ENCODE results near the gene TTLL1.

TTLL1 gene

DNA sequence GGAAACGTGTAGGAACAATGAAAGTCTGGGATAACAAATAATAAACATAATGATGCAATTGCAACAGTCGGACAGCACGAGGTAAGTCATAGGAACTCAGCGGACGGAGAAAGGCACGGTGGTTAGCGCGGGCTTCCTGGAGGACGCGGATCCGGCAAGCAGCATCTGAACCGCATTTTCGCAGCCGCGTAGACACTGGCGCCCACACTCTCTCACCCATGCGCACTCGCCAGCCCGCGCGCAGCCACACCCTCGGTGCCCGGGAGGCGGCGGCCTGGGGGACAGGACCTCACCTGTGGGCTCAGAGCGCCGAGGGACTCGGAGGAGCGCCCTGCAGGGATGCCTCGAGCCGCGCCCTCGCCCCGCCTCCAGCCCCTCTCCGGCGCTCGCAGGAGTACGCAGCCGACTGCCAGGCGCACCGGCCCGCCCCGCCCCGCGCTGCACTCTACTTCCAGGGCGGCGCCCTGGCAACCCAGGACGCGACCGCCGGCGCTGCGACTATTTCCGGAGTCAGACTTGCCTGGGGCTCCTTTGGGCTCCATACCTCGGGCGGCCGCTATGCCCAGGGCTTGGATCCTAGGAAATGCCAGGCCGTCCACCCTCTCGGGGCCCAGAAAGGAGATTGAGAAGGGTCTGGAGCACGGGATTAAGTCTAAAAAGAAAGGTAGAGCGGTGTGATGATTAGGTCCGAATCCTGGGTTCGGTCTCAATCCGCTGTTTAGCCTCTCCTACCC is at the start of gene TTLL1:
Gene TTLL1, minus strand, starts transcription at position 408 of the 734 bp plus-strand sequence. CDS start 13,805 bp downstream, outside the sequence.
- DNase-seq, result peak; percentile 71

DNA sequence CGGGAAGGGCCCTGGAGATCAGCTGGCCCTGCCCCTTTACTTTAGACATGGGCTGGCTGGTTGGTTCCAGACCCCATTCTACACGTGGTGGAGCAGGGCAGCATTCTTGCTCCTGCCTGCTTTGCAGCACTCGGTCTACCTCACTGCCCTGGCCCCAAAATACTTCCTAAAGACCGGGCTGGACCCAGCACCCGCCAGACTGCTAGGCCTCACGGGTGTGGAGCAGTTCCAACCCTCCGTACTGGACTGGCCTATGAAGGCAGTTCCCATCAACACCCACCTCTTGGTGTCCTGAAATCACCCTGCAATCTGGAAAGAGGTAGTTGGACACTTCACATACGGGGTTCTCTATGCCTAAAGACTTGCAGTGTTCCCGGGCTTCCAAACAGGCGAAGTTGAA is 47.6 kb upstream of the TTLL1 start:
- DNase-seq, result no peak

DNA sequence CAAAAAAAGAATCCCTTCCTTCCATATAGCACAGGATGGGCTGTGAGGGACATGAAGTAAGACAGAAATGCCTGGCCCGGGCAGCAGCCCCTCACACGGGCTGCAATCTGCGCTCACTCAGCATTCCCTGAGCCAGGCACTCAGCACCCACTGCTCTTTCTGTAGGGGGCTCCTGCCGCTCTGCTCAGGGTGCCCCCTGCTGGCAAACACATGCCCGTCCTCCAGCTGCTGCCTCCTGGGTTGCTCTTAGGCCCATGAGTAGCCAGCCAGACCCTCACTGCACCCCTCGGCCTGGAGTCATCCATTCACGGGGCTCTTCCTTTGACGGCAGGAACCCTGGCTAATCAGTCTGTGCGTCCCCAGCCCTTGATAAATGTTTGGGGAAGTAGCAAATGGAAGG is 47.1 kb upstream of the TTLL1 start:
- no peak for DNase-seq

DNA sequence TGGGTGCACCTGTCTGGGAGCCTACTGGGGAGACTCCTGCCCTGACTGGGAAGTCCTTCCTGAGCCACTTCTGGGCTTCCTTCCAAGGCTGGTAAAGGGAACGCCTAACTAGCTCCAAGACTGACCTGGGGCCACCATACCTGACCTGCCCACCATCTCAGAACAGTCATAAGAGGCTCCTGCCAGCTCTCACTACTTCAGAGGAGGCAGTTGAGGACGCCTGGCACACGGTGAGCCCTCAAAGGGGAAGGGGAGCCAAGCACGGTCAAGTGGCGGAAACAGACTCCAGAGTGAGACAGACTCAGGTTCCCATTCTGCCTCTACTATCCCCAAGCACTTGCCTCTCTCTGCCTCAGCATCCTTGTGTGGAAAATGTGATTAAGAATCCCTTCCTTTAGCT is 46.4 kb upstream of the TTLL1 start:
- no peak for DNase-seq

DNA sequence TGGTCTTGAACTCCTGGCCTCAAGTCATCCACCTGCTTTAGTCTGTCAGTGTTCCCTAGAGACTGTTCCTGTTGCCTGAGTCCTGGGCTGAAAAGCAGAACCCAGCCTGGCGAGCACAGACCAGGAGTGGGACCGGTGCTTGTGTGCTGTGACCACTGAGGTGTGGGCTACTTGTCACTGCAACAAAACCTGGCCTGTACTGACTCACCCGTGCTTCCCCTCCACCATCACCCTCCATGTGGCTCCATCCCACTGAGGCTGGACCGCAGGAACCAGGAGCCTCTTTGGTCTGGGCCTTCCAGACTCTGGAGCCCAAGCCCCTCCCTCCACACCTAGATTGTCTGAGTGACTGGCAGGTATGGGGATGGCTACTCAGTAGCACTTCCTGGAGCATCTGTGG is 45.4 kb upstream of the TTLL1 start:
- DNase-seq, result no peak

DNA sequence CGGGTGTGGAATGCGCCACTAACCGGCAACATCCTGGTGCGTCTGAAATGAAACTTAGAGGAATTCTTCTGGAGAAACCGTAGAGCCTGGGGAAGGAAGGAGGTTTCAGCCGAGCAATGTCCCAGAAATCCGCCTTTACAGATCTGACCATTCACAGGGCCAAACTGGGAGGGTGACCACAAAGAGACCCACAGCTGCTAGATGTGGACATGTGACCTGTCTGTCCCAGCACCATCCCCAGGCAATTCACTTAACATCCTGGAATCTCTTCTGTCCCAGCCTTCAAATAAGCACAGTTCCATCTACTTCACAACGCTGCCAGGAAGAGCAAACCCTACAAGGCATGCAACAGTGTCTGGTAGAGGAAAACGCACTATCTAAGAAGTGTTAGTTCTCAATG is 44.2 kb upstream of the TTLL1 start:
- no peak for DNase-seq

DNA sequence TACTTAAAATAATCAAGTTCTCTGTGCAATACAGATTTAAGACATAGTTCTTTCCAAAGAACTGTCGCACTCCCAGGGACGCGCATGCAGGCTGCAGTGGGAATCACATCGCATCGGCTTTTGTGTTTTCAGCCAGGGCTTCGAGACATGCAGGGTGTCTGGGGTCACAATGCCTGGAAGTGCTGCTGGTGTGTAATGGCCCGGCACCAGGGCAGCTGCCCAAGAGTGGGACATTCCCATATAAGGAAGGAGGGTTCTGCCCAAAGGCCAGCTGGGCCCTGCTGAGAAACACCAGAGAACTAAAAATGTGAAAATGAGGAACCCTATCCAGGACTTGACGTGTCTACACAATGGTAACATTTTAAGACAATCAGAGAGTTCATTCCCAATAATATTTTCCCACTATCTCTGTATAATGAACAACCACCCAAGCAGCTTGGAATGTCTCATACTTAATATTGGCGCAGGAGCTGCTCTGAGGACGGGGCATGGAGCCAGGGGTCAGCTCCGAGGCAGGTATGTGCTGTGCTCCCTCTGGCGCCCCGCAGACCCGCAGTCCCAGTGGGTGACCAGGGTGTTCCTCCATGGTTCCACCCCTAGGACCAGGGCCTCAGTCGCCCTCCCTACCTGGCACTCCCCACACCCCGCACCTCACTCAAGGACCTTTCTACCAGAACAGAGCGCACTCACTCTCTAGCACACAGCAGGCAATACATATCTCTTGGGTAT is 42.7 kb upstream of the TTLL1 start:
- DNase-seq, result no peak

DNA sequence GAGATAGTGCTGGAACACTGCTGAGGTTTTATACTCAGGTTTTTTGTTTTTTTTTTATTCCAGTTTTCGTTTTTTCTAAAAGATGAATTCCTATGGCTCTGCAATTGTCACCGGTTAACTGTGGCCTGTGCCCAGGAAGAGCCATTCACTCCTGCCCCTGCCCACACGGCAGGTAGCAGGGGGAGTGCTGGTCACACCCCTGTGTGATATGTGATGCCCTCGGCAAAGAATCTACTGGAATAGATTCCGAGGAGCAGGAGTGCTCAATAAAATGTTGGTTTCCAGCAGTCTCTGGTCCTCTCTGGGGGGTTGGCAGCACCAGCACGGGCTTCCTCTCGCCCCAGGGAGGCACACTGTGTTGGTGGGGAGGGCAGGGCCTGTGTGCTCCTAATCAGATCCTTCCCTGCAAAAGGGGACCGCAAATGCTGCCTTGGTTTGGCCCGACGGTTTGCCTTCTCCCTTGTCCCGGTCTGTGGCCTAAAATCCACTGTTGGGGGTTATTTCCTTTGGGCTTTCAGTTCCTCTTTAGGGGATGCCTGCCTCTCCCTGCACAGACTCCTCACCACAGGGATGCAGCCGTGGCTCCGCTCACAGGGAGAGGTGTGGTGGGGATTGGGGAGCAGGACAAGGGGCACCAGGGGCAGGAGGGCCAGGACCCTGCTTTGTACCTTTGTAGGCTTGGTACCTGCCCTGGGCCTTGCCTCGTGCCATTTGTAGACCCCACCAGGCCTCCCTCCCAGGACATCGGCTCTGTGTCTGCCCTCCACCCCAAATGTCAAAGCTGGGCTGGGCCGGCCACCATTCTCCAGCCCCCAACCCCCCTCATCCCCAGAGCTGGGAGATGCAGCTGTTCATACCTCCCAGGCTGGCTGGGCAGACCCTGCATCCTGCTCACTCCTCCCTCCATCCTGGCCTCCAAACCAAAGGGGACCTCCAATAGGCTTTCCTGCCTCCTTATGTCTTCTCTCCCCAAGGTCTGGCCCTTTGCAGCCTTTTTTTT is 40.5 kb upstream of the TTLL1 start:
- DNase-seq, result no peak

DNA sequence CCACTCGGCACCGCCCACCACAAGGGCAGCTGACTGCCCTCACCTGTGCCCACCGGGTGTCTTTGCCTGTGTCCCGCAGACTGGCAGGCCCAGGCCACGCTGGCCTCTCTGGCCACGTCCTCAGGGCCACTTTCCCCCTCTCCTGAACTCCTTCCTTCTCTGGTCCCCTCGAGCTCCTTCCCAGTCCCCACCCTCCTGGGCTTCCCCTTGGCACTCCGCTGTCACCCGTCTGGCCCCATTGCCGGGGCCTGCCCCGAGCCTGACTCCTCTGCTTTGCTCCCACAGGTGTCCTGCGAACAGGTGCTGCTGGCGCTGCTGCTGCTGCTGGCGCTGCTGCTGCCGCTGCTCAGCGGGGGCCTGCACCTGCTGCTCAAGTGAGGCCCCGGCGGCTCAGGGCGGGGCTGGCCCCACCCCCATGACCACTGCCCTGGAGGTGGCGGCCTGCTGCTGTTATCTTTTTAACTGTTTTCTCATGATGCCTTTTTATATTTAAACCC is 39.8 kb upstream of the TTLL1 start:
- no peak for DNase-seq

DNA sequence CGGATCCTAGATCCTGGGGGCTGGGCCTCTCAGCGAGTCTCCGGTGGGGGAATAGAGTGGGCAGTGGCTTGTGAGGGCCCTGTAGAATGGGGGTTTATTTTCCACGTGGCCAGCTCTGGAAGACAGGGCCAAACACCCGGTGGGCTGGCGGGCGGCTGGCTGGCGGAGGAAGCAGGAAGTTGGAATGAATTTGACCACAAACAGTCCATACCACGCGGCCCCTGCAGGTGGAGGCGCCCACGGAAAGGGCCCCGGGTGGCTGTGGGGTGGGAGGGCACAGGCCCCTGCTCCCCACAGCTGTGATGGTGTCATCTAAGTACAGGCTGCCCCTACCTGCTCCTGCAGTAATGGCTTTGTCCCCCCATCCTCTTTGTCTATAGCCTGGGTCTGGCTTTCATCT is 38.9 kb upstream of the TTLL1 start:
- DNase-seq, result no peak

DNA sequence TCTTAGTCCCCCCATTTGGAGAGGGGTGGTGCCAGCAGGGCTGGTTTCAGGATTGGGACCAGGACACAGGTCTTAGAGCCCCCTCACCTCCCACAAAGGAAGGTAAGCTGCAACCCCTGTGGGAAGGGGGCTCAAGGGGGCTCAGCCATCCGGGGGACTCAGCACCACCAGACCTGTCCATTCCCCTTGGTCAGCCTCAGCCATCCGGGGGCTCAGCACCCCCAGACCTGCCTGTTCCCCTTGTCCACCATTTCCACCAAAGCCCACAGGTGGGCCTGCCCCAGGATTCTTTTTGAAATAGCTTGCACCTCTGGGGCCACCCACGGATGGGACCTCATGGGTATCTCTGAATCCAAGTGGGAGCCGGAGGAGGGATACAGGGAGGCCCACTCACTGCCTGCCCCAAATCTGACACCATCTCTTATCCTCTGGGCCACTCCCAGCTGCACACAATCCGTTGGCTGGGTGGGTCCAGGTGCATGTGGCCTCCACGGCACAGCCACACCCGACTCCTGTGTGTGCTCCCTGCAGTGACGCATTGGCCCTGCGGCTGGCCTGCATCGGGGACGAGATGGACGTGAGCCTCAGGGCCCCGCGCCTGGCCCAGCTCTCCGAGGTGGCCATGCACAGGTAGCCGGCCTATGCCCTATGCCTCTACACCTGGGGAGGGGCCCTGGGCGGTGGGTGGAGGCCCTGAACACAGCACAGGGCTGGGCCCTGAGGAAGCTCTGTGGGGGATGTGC is 38.1 kb upstream of the TTLL1 start:
- DNase-seq, result no peak

DNA sequence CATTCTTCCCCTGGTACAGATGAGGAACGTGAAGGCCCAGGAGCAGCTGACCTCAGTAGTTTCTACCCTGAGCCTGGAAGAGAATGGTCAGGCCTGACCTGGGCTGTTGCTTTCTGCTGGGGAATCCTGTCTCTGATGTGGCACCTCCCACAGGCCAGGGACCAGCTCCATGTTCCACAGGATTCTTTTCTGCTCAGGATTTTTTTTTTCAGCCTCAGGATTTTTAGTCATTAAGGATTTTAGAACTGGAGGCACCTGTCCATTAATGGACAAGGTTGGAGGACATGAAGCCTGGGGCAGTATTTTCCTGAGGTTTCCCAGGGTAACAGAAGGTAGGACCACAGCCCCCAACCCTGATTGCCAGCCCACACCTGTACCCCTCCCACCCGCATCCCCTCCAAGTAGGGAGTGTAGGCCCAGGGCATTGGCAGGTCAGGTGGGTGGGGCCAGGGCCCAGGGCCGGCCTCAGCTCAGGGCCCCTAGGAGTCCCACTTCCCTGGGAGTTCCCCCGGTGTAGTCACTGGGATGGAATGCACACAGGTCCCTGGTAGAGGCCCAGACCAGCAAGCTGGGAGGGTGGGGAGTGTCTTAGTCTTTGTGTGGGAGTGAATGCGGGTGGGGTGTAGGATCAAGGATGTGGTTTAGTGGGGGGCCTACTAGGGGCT is 37.4 kb upstream of the TTLL1 start:
- peak; percentile 80 for DNase-seq

DNA sequence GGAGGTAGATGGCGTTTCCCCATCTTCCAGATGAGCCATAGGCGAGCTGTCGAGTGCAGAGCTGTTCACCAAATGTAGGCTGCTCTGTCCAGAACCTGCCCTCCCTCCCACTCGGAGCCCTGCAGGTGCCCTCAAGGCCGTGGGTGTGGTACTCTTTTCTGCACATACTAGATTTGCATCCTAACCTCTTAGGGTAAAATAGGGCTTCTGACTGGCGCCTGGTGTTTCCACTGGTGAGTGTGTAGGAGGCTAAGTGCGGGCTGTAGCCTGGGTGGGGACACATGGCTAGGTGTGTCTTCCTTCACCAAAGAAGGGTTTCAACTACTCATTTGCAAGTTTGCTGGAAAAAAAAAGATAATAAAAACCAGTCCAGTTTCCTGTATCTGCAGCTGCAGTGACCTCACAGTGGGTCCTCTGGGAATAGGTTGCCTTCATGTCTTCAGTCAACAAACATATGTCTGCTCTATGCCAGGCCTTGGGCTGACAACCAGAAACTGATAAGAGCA is 29.8 kb upstream of the TTLL1 start:
- DNase-seq, result no peak

DNA sequence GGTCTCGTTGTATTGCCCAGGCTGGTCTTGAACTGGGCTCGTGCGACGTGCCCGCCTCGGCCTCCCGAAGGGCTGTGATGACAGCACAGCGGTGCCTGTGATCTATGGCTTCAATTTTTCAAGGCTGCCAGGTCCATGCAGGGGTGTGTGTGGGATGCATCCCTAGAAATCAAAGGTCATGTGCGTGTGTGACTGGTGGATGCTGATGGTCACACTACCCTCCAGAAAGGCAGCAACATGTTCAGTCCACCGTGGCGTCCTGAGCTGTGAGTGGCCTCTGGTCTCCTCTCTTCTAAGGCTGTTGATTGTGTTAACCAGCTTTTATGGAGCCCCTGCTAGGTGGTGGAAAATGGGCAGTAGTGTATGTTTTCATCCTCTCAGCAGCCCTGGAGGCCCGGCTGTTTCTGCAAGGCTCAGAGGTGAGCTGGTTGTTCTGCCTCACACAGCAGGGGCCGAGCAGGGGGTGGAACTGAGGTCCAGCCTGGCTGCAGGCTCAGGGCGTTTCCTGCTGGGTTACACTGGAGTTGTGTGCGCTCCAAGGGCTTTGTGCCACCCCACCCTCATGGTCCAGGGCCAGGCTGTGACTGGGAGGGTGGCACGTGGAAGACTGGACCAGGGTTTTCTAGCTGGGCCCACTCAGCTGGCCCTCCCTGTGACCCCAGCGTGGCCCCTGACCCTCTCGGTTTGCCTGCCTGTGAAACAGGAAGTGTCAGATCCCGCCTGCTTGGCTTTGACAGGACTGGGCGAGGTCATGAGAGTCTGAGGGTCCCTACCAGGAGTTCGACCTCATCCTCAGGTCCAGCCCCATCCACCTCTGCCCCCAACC is 29.0 kb upstream of the TTLL1 start:
- DNase-seq, result no peak

DNA sequence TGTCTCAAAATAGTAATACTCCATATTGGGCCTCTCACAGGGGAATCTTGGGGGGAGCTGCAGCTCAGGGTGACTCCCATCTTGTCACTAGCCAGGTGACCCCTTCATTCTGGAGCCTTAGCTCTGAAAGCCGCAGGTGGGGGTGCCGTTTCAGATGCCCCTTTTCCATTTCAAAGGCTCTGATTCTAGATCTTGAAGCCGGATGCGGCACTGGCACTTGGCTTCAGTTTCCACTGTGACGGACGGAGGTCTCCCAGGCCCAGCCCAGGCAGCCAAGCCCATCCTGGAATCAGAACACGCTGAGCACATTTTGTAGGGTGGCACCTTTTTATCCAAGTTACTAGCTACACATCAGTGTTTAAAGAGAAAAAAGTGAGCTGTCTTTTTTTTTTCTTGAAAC is 27.7 kb upstream of the TTLL1 start:
- no peak for DNase-seq

DNA sequence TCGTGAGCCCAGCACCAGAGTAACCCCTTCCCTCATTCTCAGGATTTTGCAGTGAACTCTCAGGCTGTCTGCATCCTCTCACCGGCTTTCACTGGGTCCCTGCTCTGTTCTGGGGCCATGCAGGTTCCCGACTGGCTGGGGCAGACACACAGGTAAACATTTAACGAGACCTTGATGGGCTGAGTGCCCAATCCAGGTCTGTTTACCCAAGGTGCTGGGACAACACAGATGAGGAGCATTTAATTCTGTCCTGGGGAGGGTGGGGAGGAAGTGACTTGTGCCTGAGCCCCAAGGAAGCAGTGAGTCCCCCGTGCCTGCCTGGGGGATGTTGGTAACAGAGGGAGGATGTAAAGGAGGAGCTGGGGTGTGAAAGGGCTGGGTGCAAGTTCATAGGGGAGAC is 25.8 kb upstream of the TTLL1 start:
- DNase-seq, result no peak

DNA sequence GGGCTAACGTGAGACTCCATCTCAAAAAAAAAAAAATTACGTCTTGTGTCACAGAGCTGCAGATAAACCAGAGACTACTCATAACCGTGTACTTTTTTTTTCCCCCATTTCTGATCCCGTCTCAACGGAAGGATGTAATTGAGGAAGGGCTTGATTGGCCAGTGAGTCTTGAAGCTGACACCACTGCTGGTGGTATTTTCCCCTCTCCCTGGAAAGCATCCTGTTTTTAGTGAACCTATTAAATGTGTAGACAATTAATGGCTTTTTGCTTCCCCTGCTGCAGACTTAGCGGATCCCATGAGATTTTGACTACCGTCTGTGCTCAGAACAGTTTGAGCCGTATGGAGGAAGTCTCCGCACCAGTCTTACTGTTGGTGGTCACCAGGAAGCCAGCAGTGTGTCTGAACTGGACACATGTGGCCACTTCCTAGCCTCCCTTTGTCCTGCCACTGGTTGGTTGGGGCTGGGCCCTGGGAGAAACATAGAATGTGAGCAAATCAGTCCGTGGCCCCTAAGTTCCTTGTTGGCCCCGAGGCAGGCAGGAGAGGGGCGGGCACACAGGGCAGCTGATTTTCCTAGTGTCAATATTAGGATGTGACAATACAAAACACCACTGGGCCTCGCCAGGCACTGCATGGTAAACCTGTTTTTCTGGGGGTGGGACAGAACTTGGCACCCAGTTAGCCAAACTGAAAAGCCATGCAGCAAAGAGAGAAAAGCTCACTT is 24.5 kb upstream of the TTLL1 start:
- no peak for DNase-seq

DNA sequence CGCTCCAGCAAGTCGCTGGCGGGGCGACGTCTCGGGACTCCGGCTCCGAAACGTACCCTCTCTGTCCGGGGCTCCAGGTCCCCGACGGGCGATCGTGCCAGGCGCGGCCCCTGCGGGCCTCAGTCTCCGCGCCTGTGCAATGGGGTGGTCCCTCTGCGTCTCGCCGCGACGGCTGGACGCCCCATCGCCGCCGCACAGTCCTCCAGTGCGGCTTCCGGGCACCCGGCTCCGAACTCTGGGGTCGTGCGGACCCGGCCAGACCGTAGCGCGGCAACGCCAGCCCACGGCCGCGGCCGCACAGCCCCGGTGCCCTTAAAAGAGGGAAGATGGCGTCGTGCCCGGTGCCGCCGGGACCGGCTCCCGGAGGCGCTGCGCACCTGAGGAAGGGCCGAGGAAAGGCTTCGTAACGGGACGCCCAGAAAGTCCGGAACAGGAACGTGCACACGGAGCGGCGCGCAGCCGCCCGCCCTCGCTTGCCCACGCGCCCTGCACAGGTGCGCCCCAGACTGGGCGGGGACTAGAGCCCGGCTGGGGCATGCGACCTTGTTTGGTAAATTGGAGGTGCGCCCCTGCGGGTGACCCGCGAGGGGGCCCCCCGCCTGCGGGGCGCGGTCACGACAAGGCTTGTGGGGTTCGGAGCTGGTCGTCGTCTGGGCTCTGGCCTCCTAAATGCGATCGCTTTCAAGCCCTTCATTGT is 21.9 kb upstream of the TTLL1 start:
- no peak for DNase-seq

DNA sequence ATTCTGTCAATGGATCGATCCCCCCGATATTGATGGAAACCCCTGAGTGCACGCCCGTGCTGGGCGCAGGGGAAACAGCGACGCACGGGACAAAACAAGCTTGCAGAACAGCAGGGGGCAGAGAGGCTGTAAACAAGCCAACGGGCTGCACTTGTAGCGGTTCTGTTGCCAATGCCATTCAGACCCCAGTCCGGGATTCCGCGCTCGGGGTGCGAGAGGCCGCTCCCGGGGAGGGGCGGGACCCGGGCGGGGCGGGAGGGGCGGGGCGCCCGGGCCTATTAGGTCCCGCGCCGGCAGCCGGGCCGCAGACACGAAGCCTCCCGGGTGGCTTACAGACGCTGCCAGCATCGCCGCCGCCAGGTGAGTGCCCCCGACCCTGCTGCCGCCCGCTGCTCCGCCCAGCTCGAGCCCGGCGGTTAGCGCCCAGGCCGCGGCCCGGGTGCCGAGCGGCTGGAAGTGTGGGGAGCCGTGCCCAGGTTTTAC is 21.3 kb upstream of the TTLL1 start, which contains the start of gene BIK:
Gene BIK, plus strand, starts transcription at position 307 of the 483 bp plus-strand sequence. CDS start 13,273 bp downstream, outside the sequence.
- no peak for DNase-seq

Measured in kidney glomerular epithelial cell (primary cell).